Activated effector memory CD4-positive, alpha-beta T cell treated with Interleukin-2 at 50 U/mL for 16 hours (primary cell): ENCODE data around the gene MTG1.
"Not testable (repeated sequence)": the region's sequence is repeated elsewhere in the genome, so short reads cannot be mapped to it uniquely, and the experiment has no call there.

Source experiments
- DNase-seq: peaks from one replicate; pipeline ENCODE4 v3.0.0-alpha.2; 2020

Gene MTG1

DNA sequence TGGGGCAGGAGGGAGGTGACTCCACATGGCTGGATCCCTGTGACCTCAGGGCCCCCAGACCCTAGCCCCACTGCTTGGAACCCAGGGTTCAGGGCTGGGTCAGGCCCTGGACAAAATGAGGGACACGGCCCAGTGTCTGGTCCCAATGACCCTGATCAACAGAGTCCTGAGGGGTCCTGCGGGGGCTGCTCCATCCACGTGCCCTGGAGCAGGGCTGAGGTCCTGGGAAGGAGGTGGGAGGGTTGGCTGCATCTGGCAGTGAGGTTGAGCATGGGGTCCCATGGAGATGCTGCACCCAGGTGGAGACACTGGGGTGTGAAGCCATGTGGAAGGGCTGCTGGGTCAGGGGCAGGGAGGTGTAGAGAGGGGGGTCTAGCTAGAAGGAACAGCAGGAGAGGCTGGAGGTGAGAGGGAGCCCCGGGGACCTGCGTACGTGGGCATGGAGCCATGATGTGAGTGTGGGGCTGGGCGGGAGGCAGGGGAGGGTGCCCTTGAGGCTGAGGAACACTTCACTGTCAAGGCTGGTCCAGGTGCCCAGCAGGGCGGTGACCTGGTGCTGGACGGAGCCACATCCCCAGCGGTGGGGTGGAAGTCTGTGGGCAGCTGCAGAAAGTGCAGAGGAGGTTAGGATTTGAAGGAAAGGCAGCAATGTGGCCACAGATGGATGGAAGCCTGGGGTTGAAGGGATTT is 60.4 kb downstream of the MTG1 start:
- no peak for DNase-seq

DNA sequence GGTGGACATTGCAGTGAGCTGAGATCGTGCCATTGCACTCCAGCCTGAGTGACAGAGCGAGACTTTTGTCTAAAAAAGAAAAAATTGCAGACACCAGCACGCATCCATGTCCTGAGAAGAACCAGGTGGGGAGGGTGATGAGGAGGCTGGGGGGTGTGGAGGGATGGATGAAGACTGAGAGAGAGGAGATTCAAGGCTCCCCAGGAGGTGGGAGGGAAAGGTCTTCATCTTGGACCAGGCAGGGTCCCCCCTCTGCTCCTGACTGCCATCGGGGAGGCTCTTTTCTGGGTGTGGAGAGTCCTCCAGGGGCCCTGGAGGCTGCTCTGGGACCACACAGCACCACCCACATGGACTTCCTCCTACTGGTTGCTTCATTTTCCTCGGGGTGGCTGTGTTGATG is 61.2 kb downstream of the MTG1 start:
- DNase-seq: no peak

DNA sequence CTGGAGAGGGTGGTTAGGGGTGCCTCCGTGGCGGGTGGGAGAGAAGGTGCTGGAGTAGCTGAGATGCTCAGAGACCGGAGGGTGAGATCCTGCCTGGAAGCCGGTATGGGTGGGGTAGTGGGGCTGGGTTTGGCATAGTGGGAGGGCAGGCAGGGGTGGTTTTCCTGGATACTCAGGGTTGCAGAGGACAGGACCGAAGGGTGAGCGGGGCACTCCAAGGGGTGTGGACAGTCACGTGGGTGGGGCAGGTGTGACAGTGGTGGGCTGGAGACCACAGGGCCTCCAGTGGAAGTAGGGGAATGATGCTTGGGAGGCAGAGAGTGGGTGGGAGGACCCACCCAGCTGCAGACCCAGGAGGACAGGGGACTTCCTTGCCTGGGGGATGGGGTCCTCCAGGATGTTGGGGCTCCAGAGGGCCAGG is 61.7 kb downstream of the MTG1 start:
- DNase-seq: no peak

DNA sequence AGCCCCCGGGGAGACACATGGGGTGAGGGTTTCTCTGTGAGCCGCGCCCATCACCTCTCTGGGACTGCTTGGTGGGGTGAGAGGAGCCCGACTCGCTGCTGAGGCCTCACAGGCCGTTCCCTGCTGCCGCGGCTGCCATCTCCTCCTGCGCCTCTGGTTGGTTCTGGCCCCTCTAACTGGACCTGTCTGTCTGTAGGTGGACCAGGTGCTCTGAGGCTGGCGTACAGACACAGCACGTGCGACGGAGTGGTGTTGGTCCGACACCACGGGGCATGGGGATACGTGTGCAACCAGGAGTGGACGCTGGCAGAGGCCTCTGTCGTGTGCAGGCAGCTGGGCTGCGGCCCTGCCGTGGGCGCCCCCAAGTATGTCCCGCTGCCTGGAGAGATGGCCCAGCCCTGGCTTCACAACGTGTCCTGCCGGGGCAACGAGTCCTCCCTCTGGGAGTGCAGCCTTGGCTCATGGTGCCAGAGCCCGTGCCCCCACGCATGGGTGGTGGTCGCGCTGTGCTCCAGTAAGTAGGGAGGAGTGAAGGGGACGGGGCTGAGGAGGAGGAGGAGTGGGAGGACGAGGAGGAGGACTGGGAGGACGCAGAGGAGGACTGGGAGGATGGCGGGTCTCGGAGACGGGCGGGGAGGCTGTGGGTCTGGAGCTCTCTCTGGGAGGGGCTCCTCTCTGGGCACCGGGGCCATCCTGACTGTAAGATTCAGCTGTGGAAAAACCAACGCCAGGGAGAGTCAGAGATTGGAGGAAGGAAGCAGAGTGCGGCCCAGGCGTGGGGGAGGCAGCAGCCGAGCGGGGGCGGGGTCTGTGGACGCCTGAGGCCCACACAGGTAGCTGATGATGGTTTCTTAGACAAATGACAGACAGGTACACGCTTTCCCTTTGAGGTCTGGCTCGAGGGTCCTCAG is 62.3 kb downstream of the MTG1 start:
- DNase-seq: no peak

DNA sequence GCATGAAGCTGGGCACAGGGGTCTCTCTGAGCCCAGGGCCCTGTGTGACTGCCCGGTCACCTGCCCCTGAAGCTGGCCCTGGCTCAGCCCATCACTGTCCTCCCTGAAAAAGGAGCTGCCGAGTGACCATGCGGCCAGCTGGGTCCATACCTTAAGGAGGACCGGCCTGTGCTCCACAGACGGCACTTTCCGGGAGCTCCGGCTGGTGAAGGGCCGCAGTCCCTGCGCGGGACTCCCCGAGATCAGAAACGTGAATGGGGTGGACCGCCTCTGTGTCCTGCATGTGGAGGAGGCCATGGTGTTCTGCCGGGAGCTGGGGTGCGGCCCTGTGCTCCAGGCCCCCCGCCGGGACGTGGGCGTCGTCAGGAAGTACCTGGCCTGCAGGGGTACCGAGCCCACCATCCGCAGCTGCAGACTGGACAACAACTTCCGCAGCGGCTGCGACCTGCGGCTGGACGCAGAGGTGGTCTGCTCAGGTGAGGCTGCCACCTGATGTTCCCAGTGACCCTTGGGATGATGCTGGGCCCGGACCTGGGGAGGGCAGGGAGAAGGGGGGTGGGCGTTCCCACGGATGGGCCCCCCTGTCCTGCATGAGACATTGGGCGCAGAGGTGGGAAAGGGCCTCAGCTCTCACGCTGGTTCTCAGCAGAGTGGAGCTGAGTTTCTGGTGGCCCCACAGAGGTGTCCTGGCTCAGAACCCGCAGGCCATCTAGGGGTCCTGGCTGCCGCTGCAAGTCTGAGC is 63.3 kb downstream of the MTG1 start:
- no peak for DNase-seq

DNA sequence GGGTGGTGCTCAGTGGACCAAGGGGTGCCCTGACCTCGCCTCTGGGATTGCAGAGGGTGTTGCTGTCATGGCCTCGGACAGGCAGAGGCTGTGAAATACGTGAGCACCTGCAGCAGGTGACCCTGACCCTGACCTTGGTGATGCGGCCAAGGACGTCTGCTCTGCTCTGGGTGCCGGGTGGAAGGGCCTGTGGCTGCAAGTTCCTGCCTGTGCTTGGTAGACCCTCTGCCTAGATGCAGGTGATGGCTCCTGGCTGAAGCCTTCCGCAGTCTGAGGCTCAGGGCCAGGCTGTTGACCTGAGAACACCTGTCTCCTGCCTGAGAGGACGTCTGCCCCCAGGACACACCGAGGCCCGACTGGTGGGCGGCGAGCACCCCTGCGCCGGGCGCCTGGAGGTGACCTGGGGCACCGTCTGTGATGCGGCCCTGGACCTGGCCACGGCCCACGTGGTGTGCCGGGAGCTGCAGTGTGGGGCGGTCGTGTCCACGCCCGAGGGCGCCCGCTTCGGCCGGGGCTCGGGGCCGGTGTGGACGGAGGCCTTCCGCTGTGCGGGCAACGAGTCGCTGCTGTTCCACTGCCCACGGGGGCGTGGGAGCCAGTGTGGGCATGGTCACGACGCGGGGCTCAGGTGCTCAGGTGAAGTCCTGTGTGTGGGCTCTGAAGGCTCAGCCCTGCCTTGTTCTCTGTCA is 64.2 kb downstream of the MTG1 start:
- no peak for DNase-seq

DNA sequence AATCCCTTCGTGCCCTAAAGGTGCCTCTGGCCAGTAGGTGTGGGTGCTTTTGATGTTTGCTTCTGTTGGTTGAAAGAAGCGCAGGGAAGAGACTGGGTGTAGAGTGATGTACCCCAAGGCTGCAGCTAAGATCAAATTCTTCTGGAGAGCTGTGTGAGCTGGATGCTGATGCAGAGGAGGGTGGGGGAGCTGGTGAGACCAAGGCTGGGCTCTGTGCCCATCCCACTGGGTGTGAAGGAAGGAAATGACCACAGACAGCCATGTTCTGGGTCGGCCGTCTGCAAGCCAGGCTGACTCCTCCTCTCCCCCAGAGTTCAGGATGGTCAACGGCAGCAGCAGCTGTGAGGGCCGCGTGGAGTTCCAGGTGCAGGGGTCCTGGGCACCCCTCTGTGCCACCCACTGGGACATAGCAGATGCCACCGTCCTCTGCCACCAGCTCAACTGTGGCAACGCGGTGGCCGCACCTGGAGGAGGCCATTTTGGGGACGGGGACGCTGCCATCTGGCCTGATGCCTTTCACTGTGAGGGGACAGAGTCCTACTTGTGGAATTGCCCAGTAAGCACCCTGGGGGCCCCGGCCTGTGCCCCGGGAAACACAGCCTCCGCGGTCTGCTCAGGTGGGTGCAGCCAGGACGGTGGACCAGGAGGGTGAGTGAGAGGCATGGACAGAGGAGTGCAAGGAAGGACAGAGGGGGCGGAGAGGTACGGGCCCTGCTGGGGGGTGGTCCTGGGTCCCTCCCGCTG is 64.9 kb downstream of the MTG1 start:
- no peak for DNase-seq

DNA sequence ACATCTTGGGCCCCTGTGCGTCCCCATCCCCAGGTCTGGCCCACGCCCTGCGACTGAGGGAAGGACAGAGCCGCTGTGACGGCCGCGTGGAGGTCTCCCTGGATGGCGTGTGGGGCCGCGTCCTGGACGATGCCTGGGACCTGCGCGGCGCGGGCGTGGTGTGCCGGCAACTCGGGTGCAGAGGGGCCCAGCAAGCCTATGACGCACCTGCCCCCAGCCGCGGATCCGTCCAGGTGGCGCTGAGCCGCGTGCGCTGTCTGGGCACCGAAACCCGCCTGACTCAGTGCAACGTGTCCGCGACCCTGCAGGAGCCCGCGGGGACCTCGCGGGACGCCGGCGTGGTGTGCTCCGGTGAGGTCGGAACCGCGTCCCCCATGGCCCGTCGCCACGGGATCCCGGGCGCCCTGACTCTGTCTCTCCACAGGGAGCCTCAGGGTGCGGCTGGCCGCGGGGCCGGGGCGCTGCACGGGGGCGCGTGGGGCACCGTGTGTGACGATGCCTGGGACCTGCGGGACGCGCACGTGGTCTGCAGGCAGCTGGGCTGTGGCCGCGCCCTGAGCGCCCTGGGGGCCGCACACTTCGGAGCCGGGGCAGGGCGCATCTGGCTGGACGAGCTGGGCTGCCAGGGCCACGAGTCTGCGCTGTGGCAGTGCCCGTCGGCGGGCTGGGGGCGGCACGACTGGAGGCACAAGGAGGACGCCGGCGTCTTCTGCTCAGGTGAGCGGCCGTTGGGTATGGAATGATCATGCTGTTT is 65.7 kb downstream of the MTG1 start:
- DNase-seq: no peak

DNA sequence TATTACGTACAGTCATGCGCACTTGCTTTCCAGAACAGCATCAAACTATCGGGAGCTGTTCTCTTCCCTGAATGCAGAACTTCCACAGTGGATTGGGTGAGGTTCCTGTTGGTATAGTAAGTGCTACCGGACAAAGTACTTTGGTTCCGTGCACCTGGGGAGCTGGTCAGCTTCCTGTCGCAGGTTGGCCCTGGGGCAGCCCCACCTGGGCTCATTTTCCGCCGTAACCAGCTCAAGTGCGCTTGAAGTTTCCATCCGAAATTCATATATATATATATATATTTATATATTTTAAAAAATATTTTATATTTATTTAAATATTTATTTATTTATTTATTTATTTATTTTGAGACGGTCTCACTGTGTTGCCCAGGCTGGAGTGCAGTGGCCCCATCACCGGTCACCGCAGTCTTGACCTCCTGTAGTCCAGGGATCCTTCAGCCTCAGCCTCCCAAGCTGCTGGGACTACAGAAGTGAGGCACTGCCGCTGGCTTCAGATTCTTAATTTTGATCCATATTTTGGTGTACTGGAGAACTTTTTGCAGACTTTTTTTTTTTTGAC is 66.3 kb downstream of the MTG1 start:
- no peak for DNase-seq

DNA sequence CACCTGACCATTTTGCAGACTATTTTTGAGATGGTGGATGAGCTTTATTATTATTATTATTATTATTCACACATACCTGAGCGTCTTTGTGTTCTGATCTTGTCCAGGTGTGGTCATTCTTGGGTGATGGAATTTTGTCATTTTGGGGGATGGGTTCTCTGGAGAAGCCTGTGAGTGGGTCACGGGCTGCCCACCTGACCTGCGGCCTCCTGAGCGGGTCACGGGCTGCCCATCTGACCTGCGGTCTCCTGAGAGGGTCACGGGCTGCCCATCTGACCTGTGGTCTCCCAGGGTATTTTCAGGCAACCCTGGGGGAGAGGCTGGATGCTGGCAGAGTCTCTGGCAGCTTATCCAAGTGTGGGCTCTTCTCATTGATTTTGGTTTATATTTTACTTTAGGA is 67.1 kb downstream of the MTG1 start:
- DNase-seq: no peak

DNA sequence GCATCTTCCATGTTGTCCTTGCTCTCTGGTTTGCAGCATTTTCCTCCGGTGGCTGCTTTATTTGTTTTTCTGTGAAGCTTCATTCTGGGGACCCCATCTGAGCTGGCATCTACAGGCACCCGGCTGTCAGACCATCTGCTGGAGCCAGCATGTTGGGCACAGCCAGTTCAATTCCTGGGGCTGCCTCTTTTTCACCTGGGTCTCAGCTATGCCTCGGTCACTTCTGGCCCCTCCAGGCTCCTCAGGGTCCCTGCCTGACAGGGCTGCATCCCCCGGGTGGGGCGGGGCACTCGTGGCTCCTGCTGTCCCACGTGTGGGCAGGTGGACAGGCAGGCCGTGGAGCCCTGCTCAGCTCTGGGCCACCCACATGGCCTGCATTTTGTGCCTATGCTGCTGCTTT is 67.9 kb downstream of the MTG1 start:
- no peak for DNase-seq

DNA sequence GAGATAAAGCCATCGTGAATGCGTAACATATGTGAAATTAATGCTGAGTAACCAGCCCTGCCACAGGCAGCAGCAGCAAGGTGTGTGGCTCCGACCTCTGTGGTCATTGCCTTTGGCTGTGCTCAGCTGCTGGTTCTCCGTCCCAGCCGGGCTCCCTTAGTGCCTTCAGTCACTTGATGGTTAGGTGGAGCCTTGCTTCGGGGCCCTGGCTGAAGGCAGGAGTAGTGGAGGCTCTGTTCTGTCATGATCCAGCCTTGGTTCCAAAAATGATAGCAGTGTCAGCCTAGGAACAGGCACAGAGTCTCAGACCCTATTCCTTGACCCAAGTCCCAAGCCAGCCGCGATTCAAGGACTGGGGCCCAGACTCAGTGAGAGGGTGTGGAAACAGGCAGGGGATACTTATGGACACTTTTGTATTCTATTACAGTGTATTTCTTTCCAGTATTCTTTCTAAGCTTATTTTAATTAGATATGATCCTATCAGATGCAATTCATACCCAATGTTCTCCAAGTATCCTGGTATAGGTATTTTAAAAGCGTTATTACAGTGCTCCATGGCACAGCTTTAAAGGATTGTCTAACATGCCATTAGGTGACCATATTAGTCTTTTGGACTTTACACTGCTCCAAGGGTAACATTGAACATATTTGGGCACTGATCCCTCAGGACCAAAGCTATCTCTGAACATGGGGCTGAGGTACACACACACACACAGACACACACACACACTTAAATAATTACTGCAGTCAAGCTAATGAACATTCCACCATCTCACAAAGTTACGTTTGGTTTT is 68.8 kb downstream of the MTG1 start:
- DNase-seq: no peak

DNA sequence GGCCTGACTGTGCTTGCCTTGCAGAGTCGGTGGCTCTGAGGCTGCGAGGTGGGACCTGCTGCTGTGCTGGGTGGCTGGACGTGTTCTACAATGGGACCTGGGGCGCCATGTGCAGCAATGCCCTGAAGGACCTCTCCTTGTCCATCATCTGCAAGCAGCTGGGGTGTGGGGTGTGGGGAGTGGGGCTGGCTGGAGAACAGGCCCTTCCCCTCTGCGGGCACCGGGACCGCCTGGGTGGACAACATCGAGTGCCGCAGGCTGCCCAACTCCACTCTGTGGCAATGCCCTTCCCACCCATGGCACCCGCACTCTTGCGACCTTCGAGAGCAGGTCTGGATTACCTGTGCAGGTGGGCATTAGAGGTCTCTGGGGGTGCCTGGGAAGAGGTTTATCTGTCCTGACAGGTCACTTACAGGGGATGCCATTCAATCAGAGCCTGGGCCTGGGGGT is 70.7 kb downstream of the MTG1 start:
- DNase-seq: no peak

DNA sequence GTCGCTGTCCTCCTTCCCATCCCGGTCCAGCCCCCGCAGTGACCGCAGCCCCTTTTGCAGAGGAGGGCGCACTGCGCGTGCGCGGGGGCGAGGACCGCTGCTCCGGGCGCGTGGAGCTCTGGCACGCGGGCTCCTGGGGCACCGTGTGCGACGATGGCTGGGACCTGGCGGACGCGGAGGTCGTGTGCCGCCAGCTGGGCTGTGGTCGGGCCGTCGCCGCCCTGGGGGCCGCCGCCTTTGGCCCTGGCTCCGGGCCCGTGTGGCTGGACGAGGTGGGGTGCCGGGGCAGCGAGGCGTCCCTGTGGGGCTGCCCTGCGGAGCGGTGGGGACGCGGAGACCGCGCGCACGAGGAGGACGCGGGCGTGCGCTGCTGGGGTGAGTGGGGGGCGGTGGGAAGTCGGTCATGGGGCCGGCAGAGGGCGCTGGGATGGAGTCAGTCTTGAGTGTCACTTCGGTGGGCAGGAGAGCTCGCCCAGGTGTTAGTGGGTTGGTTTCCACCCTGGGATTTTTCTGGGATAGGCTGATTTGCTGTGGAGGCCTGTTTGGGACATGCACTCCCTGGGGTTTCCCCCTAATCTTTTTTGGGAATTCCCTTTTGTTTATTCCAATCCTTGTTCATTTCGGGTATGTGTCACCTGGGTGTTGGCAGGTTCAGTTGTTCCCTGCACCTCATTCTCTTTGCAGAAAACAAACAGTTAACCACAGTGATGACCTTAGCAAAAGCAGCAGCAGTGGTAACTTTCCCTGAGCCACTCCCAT is 71.4 kb downstream of the MTG1 start:
- DNase-seq: no peak

DNA sequence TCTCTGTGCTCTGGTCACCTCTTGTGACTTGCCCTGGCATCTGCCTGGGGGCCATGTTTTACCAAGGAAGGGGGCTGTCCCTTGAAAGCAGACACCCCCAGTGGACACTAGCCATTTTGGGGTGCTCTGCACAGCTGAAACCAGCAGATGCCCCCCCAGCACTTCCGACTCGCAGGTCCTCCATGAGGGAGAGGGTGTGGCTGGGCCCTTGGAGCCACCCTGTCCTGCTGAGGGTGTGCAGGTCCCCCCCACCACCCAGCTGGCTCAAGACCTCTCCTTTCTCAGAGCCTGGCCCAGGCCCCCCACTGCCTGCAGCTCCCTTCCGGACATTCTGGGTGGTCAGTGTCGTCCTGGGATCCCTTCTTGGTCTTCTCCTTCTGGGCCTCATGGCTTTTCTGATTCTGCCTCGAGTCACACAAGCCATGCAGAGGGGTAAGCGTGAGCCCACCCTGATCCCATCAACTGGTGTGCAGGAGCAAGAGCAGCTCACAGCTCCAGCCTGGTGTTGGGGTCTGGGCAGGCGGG is 72.1 kb downstream of the MTG1 start:
- no peak for DNase-seq

DNA sequence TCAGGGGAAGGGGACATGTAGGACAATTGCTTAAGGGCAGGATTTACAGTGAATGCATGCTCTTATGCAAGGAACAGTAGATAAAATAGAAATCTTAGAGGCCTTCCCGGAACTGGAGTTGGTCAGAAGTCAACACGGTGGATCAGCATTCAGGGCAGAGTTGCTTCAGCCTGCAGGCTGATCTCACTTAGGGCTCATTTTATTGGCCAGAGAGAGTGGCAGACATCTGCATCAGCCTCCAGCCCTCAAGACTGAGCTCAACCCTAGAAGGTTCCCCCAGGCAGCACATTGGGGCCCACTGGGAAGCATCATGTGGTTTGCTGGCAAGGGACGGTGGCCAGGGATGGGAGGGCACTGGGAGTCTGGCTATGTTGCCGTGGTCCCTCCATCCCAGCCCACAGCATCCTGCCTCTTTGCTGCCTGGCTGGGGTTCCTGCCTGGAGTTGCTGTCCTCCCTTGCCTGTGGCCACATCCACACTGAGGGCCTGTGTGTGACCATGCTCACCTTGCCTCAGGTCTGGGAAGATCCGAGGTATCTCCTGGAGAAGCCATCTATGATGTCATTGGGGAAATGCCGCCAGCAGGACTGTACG is 72.8 kb downstream of the MTG1 start:
- DNase-seq: no peak

DNA sequence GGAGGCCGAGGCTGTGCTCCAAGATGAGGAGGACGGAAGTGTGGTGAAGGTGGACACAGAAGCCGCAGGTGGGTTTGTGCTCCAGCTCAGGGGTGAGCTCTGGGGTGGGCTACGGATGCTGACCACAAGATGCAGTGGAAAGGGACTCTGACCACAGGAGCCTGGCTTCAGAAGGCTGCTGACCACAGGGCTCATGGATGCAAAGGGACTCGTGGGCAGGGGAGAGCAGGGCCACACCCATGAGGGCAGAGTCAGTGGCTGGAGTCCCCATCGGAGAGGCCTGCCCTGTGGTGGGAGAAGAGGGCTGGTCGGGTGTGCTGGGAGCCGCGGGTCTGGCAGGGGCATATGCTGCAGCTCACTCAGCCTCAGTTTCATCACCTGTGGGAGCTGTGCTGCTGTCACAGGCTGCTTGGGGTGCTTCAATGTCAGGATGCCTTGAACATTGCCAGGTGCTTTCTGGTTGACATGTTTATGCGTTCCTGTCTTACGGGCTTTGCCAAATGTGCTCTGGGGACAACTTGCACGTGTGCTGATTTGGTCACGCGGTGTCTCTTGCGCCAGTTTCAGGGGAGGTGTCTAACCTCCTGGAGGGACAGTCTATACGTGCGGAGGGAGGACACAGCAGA is 73.4 kb downstream of the MTG1 start:
- no peak for DNase-seq

DNA sequence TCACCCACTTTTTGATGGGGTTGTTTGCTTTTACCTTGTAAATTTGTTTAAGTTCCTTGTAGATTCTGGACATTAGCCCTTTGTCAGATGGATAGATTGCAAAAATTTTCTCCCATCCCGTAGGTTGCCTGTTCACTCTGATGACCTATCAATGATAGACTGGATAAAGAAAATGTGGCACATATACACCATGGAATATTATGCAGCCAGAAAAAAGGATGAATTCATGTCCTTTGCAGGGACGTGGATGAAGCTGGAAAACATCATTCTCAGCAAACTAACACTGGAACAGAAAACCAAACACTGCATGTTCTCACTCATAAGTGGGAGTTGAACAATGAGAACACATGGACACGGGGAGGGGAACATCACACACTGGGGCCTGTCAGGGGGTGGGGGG is 75.2 kb downstream of the MTG1 start:
- not testable (repeated sequence) for DNase-seq
